SK-N-SH treated with all-trans-retinoic acid at 6 μM for 48 hours (cell line): Measurements from ENCODE around the gene NAA10.

Experiments used
- ATAC-seq: fragments of 200-7000 bp; cut with Tn5 transposase; 3 replicates; pipeline ENCODE4 v1.9.1; 2020; ENCODE audit warnings: mild to moderate bottlenecking, moderate library complexity
- ARNTL ChIP-seq: fragments of 450-650 bp; formaldehyde crosslinking; IDR thresholded peaks from 2 replicates; pipeline ENCODE4 v1.5.0; 2020; ENCODE audit warnings: low read depth, mild to moderate bottlenecking, moderate library complexity, borderline replicate concordance
- CREB5 ChIP-seq: fragments of 250-450 bp; sonication (Bioruptor Pico); IDR thresholded peaks from 2 replicates; pipeline ENCODE4 v1.5.1; 2020; ENCODE audit warnings: low read depth, mild to moderate bottlenecking, moderate library complexity
- CSDC2 ChIP-seq: fragments of 250-450 bp; sonication (Bioruptor Pico); IDR thresholded peaks from 2 replicates; pipeline ENCODE4 v1.5.0; 2020; ENCODE audit warnings: mild to moderate bottlenecking, moderate library complexity
- CSRNP3 ChIP-seq: fragments of 250-450 bp; sonication (Bioruptor Pico); IDR thresholded peaks from 2 replicates; pipeline ENCODE4 v1.5.1; 2021; ENCODE audit warnings: mild to moderate bottlenecking, moderate library complexity
- ESRRG ChIP-seq: fragments of 250-450 bp; sonication (Bioruptor Pico); IDR thresholded peaks from 2 replicates; pipeline ENCODE4 v1.6.1; 2021; ENCODE audit warnings: mild to moderate bottlenecking
- GLIS3 ChIP-seq: fragments of 250-450 bp; sonication (Bioruptor Pico); IDR thresholded peaks from 2 replicates; pipeline ENCODE4 v1.5.0; 2020; ENCODE audit warnings: mild to moderate bottlenecking, moderate library complexity
- ISL1 ChIP-seq: fragments of 250-450 bp; sonication (Bioruptor Pico); IDR thresholded peaks from 2 replicates; pipeline ENCODE4 v2.1.2; 2022; ENCODE audit warnings: mild to moderate bottlenecking, moderate library complexity
- OSR1 ChIP-seq: fragments of 250-450 bp; sonication (Bioruptor Pico); IDR thresholded peaks from 2 replicates; pipeline ENCODE4 v1.8.0; 2022; ENCODE audit warnings: moderate library complexity, mild to moderate bottlenecking, inconsistent platforms
- PATZ1 ChIP-seq: fragments of 250-450 bp; sonication (Bioruptor Pico); IDR thresholded peaks from 2 replicates; pipeline ENCODE4 v1.8.0; 2020; ENCODE audit warnings: mild to moderate bottlenecking, moderate library complexity, borderline replicate concordance
- PPARA ChIP-seq: fragments of 250-450 bp; sonication (Bioruptor Pico); IDR thresholded peaks from 2 replicates; pipeline ENCODE4 v1.5.0; 2020; ENCODE audit warnings: mild to moderate bottlenecking, borderline replicate concordance
- RARB ChIP-seq: fragments of 250-450 bp; sonication (Bioruptor Pico); IDR thresholded peaks from 2 replicates; pipeline ENCODE4 v1.8.0; 2021; ENCODE audit warnings: mild to moderate bottlenecking, moderate library complexity
- SNAI2 ChIP-seq: fragments of 250-450 bp; sonication (Bioruptor Pico); IDR thresholded peaks from 2 replicates; pipeline ENCODE4 v1.5.0; 2020; ENCODE audit warnings: mild to moderate bottlenecking, moderate library complexity
- TCF4 ChIP-seq: fragments of 250-450 bp; sonication (Bioruptor Pico); IDR thresholded peaks from 2 replicates; pipeline ENCODE4 v1.8.0; 2021; ENCODE audit warnings: mild to moderate bottlenecking, moderate library complexity, borderline replicate concordance
- TOX ChIP-seq: fragments of 250-450 bp; sonication (Bioruptor Pico); IDR thresholded peaks from 2 replicates; pipeline ENCODE4 v1.8.0; 2021; ENCODE audit warnings: mild to moderate bottlenecking, moderate library complexity, borderline replicate concordance
- TSHZ2 ChIP-seq: fragments of 250-450 bp; sonication (Bioruptor Pico); IDR thresholded peaks from 2 replicates; pipeline ENCODE4 v1.5.0; 2020; ENCODE audit warnings: mild to moderate bottlenecking, moderate library complexity
- ZC3H10 ChIP-seq: fragments of 250-450 bp; sonication (Bioruptor Pico); IDR thresholded peaks from 2 replicates; pipeline ENCODE4 v1.5.1; 2021; ENCODE audit warnings: mild to moderate bottlenecking, moderate library complexity
- ZFP3 ChIP-seq: fragments of 250-450 bp; sonication (Bioruptor Pico); IDR thresholded peaks from 2 replicates; pipeline ENCODE4 v1.5.0; 2020; ENCODE audit warnings: mild to moderate bottlenecking, moderate library complexity
- ZFP30 ChIP-seq: fragments of 450-650 bp; formaldehyde crosslinking; IDR thresholded peaks from 2 replicates; pipeline ENCODE4 v1.5.0; 2022; ENCODE audit warnings: mild to moderate bottlenecking, moderate library complexity
- ZNF565 ChIP-seq: fragments of 450-650 bp; formaldehyde crosslinking; conservative IDR thresholded peaks from 2 replicates; pipeline ENCODE4 v1.5.0; 2020; ENCODE audit warnings: low read depth, mild to moderate bottlenecking, moderate library complexity
- ZNF70 ChIP-seq: fragments of 450-650 bp; formaldehyde crosslinking; IDR thresholded peaks from 2 replicates; pipeline ENCODE4 v1.5.0; 2020; ENCODE audit warnings: mild to moderate bottlenecking, moderate library complexity

The NAA10 gene

GRCh38 chrX:153925387-153925738, 9.5 kb downstream of the NAA10 start:
- TF ChIP-seq ISL1 (CRISPR knock-in tag) (no peak), ZFP3 (CRISPR knock-in tag) (no peak), SNAI2 (CRISPR knock-in tag) (no peak), TSHZ2 (no peak), OSR1 (CRISPR knock-in tag) (no peak), CSDC2 (no peak), GLIS3 (CRISPR knock-in tag) (no peak), ZNF70 (CRISPR knock-in tag) (no peak), TOX (CRISPR knock-in tag) (no peak), CSRNP3 (CRISPR knock-in tag) (no peak), TCF4 (CRISPR knock-in tag) (no peak), ARNTL (CRISPR knock-in tag) (no peak), ESRRG (CRISPR knock-in tag) (no peak), ZFP30 (CRISPR knock-in tag) (no peak), PPARA (CRISPR knock-in tag) (no peak), PATZ1 (CRISPR knock-in tag) (no peak), ZNF565 (CRISPR knock-in tag) (no peak), ZC3H10 (CRISPR knock-in tag) (no peak), RARB (CRISPR knock-in tag) (no peak)
- TF ChIP-seq, all 23 proteins: peak for 0
- no peak for ATAC-seq

GRCh38 chrX:153924149-153924861, 10.5 kb downstream of the NAA10 start:
- no peak for TF ChIP-seq PPARA (CRISPR knock-in tag)
- no peak for TF ChIP-seq ZNF565 (CRISPR knock-in tag)
- no peak for TF ChIP-seq TOX (CRISPR knock-in tag)
- no peak for TF ChIP-seq ZFP3 (CRISPR knock-in tag)
- TF ChIP-seq CSRNP3 (CRISPR knock-in tag), result no peak
- TF ChIP-seq, all 23 proteins: peak for 0
- ATAC-seq, result no peak

GRCh38 chrX:153922932-153923857, 11.6 kb downstream of the NAA10 start:
- TF ChIP-seq SNAI2 (CRISPR knock-in tag) (no peak), RARB (CRISPR knock-in tag) (no peak), ESRRG (CRISPR knock-in tag) (no peak), CREB5 (CRISPR knock-in tag) (no peak)

More at GRCh38 chrX:153922932-153923857, 11.6 kb downstream of the NAA10 start:
- ATAC-seq, result peak; percentile 72
